HL-60 (cell line): Measurements from ENCODE around the gene NPSR1.

Experiments used
- GABPA ChIP-seq: IDR thresholded peaks from 2 replicates; pipeline ENCODE4 v1.6.1; 2012; ENCODE audit warnings: low read depth
- POLR2AphosphoS5 ChIP-seq: IDR thresholded peaks from 2 replicates; pipeline ENCODE4 v1.6.1; 2012; ENCODE audit warnings: low read depth
- TF ChIP-seq, protein P1 (sequence below): IDR thresholded peaks from one replicate; pipeline ENCODE4 v1.5.1; 2011; ENCODE audit warnings: low read length, control low read depth, inconsistent platforms; ENCODE audit not compliant: insufficient read depth
- TF ChIP-seq, protein P2 (sequence below): IDR thresholded peaks from 2 replicates; pipeline ENCODE4 v1.6.1; 2012; ENCODE audit warnings: low read depth; ENCODE audit not compliant: insufficient replicate concordance

DNA sequence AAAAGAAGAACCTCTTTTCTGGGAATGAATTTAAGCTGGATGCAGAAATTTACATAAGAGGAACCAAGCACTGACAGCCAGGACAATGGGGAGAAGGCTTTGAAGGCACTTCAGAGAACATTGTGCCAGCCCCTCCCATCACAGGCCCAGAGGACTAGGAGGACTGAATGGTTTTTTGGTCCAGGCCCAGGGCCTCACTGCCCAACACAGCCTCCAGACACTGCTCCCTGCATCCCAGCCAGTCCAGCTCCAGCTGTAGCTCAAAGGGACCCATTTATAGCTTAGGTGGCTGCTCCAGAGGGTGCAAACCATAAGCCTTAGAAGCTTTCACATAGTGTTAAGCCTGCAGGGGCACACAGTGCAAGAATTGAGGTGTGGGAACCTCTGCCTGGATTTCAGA, 237.2 kb downstream of the NPSR1 start:
- TF ChIP-seq POLR2AphosphoS5 (no peak), GABPA (no peak)
- TF ChIP-seq, protein P1, sequence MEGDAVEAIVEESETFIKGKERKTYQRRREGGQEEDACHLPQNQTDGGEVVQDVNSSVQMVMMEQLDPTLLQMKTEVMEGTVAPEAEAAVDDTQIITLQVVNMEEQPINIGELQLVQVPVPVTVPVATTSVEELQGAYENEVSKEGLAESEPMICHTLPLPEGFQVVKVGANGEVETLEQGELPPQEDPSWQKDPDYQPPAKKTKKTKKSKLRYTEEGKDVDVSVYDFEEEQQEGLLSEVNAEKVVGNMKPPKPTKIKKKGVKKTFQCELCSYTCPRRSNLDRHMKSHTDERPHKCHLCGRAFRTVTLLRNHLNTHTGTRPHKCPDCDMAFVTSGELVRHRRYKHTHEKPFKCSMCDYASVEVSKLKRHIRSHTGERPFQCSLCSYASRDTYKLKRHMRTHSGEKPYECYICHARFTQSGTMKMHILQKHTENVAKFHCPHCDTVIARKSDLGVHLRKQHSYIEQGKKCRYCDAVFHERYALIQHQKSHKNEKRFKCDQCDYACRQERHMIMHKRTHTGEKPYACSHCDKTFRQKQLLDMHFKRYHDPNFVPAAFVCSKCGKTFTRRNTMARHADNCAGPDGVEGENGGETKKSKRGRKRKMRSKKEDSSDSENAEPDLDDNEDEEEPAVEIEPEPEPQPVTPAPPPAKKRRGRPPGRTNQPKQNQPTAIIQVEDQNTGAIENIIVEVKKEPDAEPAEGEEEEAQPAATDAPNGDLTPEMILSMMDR, result no peak
- TF ChIP-seq, protein P2, sequence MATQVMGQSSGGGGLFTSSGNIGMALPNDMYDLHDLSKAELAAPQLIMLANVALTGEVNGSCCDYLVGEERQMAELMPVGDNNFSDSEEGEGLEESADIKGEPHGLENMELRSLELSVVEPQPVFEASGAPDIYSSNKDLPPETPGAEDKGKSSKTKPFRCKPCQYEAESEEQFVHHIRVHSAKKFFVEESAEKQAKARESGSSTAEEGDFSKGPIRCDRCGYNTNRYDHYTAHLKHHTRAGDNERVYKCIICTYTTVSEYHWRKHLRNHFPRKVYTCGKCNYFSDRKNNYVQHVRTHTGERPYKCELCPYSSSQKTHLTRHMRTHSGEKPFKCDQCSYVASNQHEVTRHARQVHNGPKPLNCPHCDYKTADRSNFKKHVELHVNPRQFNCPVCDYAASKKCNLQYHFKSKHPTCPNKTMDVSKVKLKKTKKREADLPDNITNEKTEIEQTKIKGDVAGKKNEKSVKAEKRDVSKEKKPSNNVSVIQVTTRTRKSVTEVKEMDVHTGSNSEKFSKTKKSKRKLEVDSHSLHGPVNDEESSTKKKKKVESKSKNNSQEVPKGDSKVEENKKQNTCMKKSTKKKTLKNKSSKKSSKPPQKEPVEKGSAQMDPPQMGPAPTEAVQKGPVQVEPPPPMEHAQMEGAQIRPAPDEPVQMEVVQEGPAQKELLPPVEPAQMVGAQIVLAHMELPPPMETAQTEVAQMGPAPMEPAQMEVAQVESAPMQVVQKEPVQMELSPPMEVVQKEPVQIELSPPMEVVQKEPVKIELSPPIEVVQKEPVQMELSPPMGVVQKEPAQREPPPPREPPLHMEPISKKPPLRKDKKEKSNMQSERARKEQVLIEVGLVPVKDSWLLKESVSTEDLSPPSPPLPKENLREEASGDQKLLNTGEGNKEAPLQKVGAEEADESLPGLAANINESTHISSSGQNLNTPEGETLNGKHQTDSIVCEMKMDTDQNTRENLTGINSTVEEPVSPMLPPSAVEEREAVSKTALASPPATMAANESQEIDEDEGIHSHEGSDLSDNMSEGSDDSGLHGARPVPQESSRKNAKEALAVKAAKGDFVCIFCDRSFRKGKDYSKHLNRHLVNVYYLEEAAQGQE, result no peak
